ENCODE measurements around the gene ARGLU1.

DNA sequence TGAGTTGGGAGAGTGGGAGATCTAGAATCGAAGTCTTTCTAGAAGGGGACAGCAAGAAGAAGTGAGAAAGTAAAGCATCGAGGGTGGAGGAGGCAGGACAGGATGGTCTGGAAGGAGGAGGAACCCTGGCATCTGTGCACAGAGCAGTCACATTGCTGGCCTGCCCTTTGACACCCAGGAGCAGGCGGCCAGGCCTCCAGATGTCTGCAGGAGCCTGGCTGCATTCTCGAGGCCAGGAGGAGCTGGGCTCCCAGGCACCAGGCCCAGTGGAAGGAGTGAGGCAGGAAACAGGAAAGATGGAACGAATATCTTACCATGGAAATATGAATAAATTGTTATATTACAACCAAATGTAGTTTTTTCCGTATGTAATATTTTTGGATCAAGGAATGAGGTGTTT lies 27.7 kb upstream of the ARGLU1 start:
- TF ChIP-seq POLR2AphosphoS5 (IDR thresholded peaks at IDR 0.05) (no peak), POLR2A (IDR thresholded peaks at IDR 0.05) (no peak)

Data from stomach (tissue), 4 donors.